Duodenal mucosa (tissue), 2 donors: Measurements from ENCODE around the gene CYTH2.

Source experiments
- H3K27ac ChIP-seq: one replicate; pipeline ENCODE4 v1.7.0; 2013; ENCODE audit warnings: low read depth, low read length
- H3K27me3 ChIP-seq, 2 donors: one replicate each; pipeline ENCODE4 v1.7.0; 2013; ENCODE audit warnings: low read length in 2 of 2, control low read depth in 1 of 2; ENCODE audit not compliant: insufficient read depth in 2 of 2, control insufficient read depth in 1 of 2
- H3K36me3 ChIP-seq, 2 donors: one replicate each; pipeline ENCODE4 v1.7.0; 2013; ENCODE audit warnings: low read length in 2 of 2, control low read depth in 1 of 2; ENCODE audit not compliant: insufficient read depth in 2 of 2, control insufficient read depth in 1 of 2
- H3K4me1 ChIP-seq, 2 donors: one replicate each; pipeline ENCODE4 v1.7.0; 2013; ENCODE audit warnings: low read length in 2 of 2, control low read depth in 1 of 2; ENCODE audit not compliant: insufficient read depth in 2 of 2, control insufficient read depth in 1 of 2
- H3K4me3 ChIP-seq, 2 donors: one replicate each; pipeline ENCODE4 v1.7.0; 2013; ENCODE audit warnings: low read length in 2 of 2, low read depth in 1 of 2
- H3K9ac ChIP-seq, 2 donors: one replicate each; pipeline ENCODE4 v1.7.0; 2013; ENCODE audit warnings: low read length in 2 of 2, low read depth in 1 of 2
- H3K9me3 ChIP-seq, 2 donors: one replicate each; pipeline ENCODE4 v1.7.0; 2013; ENCODE audit warnings: low read length in 2 of 2, control low read depth in 1 of 2; ENCODE audit not compliant: control insufficient read depth in 1 of 2

The CYTH2 gene

DNA sequence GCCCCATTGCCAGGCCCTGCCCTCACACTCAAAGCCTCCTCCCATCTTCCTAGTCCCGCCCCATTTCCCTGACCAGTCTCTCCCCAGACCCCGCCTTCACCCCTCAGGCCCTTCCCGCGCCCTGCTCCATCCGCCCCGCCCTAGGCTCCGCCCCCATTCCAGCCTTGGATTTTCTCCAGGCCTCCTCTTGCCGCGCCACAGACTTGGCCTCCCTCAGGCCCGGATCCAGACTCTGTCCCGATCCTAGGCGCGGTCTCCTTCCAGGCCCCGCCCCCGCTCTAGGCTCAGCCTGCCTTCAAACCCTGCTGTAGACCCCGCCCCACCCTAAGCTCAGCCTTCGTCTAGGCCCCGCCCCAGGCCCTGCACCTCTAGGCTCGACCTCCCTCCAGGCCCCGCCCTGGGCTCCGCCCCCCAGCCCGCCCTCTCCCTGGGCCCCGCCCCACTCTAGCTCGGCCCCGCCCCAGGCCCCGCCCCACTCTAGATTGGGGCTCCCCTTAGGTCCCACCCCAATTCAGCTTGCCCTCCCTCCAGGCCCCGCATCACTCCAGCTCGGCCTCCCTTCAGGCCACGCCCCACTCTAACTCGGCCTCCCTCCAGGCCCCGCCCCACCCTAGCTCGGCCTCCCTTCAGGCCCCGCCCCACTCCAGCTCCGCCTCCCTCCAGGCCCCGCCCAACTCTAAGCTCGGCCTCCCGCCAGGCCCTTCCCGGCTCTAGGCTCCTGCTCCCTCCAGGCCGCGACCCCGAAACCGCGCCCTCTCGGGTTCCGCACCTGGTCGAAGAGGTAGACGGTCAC lies 24.0 kb downstream of the CYTH2 start:
- Histone ChIP-seq H3K9me3 (no peaks in the 10 kb centered on the region), H3K4me3 (peak overlapping the region; percentile 62 to 72), H3K9ac (peak overlapping the region; percentile 56 to 69), H3K27me3 (peaks cover 0 to 9% of the 10 kb centered on the region in 2 donors), H3K36me3 (no peaks in the 10 kb centered on the region), H3K27ac (peak overlapping the region; percentile 72), H3K4me1 (peaks cover 29 to 56% of the 10 kb centered on the region in 2 donors)

DNA sequence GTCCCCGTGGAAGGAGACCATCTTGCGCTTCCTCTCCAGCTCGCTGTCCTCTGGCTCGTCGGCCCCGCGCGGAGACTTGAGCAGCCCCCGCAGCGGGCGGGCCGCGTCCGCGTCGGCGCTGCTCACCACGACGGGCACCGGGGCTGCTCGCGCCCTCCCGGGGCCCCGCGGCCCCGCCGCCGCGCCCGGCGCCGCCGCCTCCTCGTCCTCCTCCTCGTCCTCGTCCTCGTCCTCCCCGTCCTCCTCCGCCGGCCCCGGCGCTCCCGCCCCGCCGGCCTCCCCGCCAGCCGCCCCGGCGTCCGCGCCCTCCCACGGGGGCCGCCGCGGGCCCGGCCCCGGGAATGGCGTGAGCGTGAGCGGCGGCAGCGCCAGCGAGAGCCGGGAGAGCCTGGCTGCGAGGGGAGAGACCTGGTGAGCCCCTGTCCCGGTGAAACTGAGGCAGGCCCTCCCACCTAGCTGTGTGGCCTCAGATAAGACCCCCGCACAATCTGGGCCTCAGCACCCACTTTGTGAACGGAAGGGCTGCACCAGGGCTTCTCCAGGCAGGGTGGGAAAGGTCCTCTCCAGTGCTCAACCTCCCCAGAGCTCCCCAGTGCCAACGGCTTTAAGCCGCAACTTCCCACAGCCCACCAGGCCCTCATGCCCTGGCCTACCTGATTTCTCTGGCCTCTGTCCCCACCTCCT lies 24.7 kb downstream of the CYTH2 start:
- Histone ChIP-seq H3K9me3 (no peaks in the 10 kb centered on the region), H3K36me3 (no peaks in the 10 kb centered on the region), H3K9ac (peak overlapping the region; percentile 63 to 69), H3K27ac (peak overlapping the region; percentile 61), H3K27me3 (peaks cover 0 to 9% of the 10 kb centered on the region in 2 donors), H3K4me1 (peaks cover 24 to 51% of the 10 kb centered on the region in 2 donors), H3K4me3 (peak overlapping the region; percentile 69 to 72)

DNA sequence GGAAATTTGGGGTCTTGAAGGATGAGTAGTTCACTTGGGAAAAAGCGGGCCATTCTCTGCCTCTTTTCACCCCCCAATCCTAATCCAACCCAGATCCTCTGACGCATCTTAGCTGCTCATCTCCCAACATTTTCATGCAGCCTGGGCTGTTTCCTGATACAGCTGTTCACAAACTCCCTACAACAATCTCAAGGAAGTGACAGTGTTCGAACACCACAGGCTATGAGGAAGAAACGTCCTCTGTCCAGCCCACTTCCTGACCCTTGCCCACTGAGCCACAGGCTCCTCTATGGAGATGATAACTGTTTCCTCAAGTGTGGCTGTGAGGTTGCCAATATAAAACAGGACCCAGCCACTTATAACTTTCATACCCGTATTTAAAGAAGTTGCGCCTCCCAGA lies 26.2 kb downstream of the CYTH2 start:
- Histone ChIP-seq H3K9ac (no peak overlapping the region), H3K9me3 (no peaks in the 10 kb centered on the region), H3K36me3 (no peaks in the 10 kb centered on the region), H3K27me3 (peaks cover 2 to 9% of the 10 kb centered on the region in 2 donors), H3K4me1 (peaks cover 24 to 40% of the 10 kb centered on the region in 2 donors), H3K4me3 (no peak overlapping the region), H3K27ac (no peak overlapping the region)

DNA sequence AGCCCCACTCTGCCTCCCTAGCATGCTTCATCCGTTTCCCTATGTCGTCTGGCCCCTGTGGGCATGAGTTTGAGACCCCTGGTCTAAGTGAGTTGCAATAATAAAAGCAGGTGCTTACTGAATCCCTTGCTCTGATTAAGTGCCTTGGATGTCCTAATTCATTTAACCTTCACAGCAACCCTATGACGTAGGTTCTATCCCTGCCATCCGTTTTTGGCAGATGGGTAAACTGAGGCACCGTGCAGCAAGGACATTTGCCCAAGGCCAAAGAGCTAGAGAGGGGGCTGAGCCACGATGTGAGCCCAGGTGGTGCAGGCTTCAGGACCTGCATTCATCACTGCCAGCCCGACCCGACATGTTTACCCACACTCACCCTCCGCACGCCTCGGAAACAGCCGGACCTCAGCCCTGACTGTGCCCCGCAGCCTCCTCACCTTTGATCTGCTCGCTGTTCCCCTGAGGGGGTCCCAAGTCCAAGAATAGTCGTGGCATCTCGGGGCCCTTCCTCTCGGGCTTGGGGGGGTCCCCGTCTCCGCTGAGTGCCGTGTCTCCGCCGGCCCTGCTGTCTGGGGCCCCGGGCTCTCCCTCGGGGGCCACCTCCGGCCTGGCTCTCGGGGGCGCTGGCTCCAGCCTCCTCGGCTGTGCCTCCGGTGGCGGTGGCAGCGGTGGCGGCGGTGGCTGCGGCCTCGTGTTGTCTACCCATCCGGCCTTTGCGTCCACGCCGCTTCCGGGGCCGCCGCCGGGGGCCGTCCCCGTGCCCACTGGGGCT lies 28.0 kb downstream of the CYTH2 start:
- Histone ChIP-seq H3K9me3 (no peaks in the 10 kb centered on the region), H3K27ac (no peak overlapping the region), H3K27me3 (peaks cover 7 to 14% of the 10 kb centered on the region in 2 donors)

DNA sequence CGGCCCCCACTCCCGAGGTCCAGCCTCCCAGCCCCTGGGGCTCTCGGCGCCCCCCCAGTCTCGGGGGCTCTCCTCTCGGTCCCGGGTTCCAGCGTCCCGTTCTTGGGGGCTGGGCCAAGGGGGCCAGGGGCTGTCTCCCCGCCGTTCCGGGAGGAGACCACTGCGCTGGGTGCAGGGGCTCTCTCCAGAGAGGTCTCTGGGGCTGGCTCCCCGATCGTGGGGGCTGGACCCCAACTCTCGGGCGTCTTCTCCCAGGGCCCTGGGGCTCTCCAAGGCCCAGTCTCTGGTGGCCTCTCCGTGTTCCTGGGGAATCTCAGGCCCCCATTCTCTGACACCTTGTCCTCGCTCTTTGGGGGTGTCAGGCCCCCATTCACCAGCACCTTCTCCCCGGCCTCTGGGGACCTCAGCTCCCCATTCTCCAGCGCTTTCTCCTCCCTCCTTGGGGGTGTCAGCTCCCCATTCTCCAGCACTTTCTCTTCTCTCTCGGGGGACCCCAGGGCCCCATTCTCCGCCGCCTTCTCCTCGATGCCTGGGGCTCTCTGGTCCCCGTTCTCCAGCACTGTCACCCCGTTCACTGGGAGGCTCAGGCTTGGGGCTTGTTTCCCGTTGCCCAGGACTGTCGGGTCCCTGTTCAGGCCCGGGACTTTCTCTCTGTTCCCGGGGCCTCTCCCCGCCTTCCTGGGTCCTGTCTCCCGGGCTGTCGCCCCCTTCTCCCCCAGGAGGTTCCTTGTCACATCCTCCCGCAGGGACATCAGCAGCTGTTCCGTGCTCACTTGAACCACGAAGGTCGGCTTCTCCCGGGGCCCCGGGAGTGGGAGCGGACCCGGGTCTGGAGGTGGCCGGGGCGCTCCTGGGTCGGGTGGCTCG lies 28.8 kb downstream of the CYTH2 start:
- Histone ChIP-seq H3K27me3 (peaks cover 7 to 14% of the 10 kb centered on the region in 2 donors), H3K4me3 (peak overlapping the region; percentile 8 to 48), H3K9ac (peak overlapping the region; percentile 18 to 25)

More for the DNA sequence above, 28.0 kb downstream of the CYTH2 start:
- H3K4me3 ChIP-seq = peak overlapping the region; percentile 15 to 48
- peaks cover 20 to 40% of the 10 kb centered on the region in 2 donors for H3K4me1 ChIP-seq
- peak overlapping the region; percentile 1 to 18 for H3K9ac ChIP-seq
- no peaks in the 10 kb centered on the region for H3K36me3 ChIP-seq

DNA sequence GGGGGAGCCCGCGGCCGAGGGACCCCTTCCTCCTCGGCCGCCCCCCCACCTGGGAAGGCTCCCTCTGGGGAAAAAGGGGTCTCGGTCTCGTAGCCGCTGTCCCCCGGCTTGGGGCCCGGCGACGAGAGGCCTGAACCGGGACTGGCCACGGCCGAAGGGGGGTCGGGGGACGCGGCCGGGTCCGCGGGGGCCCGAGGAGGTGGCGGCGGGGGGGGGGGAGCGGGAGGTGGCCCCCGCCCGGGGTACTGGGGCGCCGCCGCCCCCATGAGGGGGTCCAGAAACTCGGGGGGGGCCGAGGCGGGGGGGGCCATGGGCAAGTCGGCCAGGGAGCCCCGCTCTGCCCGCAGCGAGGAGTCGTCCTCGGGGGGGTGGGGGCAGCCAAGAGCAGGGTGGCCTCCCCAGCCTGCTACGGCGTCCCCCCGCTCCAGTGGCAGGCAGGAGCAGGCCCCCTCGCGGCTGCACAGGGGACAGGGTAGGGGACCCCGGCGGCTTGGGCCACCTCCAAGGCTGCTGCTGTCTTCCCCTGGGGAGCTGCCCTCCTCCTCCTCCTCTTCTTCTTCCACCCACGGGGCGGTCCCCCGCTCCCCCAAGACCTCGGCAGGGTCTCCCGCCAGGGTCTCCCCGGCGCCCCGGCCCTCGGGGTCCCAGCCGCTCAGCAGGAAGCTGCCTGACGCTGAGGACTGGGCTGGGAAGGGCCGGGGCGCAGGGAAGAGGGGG lies 29.6 kb downstream of the CYTH2 start:
- peaks cover 7 to 14% of the 10 kb centered on the region in 2 donors for H3K27me3 ChIP-seq
- peaks cover 20 to 37% of the 10 kb centered on the region in 2 donors for H3K4me1 ChIP-seq
- H3K4me3 ChIP-seq = no peak overlapping the region
- no peaks in the 10 kb centered on the region for H3K9me3 ChIP-seq
- H3K27ac ChIP-seq = no peak overlapping the region
- no peak overlapping the region for H3K9ac ChIP-seq
- no peaks in the 10 kb centered on the region for H3K36me3 ChIP-seq

More for the DNA sequence above, 28.8 kb downstream of the CYTH2 start:
- Histone ChIP-seq H3K36me3 (no peaks in the 10 kb centered on the region), H3K27ac (no peak overlapping the region), H3K4me1 (peaks cover 20 to 37% of the 10 kb centered on the region in 2 donors), H3K9me3 (no peaks in the 10 kb centered on the region)

DNA sequence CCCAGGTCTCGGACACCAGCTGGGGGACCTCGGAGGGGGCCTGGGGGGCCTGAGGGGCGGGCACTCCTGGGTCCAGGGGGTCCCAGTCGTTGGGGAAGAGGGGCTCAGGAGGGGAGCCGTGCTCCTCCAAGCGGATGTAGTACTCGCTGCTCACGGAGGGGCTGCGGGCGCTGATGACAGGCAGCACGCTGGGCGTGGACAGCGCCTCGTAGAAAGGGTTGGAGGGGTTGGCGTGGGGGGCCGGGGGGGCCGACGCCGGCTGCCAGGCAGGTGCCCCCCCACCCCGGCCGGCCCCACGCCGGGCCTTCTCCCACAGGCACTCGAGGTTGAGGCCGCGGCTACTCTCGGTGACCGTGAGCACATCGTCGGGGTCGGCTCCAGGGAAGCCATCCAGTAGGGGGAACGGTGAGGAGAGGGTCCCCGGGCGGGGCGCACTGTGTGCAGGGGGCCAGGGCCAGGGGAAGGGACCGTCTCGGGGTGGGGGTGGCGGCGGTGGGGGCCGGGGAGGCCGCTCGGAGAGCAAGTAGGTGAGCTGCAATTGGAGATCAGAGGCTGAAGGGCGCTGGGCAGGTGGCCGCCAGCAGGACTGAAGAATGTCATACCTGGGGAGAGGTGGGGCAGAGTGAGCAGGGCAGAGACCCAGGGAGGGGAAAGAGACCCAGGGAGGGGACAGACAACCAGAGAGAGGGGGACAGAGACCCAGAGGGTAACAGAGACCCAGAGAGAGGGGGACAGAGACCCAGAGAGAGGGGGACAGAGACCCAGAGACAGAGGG lies 30.3 kb downstream of the CYTH2 start:
- Histone ChIP-seq H3K9ac (no peak overlapping the region), H3K36me3 (no peaks in the 10 kb centered on the region), H3K4me1 (peaks cover 15 to 31% of the 10 kb centered on the region in 2 donors), H3K4me3 (no peak overlapping the region), H3K9me3 (no peaks in the 10 kb centered on the region), H3K27me3 (peaks cover 7 to 14% of the 10 kb centered on the region in 2 donors), H3K27ac (no peak overlapping the region)

DNA sequence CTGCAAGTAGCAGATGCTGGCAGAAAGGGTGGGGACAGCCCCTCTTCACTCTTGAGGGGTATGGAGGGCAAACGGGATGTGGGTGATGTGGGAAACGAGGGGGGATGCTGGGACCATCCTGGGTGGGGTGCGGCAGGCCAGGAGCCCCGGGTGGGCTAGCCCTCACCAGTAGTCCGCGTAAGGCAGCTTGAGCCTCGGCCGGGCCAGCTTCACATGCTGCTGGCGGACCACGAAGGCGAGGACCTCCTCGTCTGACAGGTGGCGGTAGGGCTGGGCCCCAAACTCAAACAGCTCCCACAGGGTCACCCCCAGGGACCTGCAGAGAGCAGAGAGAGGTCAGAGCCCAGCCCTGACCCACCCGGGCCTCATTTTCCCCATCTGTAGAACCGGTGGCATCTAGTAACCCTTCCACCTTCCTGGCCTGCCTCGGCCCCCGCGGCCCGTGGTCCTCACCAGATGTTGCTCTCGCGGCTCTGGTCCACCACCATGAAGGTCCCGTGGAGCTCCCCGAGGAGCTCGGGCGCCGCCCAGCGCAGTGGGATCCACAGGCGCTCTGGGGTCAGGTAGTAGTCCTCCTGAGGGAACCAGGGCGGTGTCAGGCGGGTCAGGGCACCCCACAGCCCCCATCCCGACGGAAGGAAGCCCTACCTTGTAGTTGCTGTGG lies 31.8 kb downstream of the CYTH2 start:
- peaks cover 7 to 14% of the 10 kb centered on the region in 2 donors for H3K27me3 ChIP-seq
- no peaks in the 10 kb centered on the region for H3K36me3 ChIP-seq
- H3K4me1 ChIP-seq = peaks cover 4 to 19% of the 10 kb centered on the region in 2 donors
- H3K9me3 ChIP-seq = no peaks in the 10 kb centered on the region
- H3K4me3 ChIP-seq = peak overlapping the region; percentile 53 to 67
- H3K9ac ChIP-seq = peak overlapping the region; percentile 36 to 39
- H3K27ac ChIP-seq = no peak overlapping the region
